ENCODE data around the gene TMEM191C.

DNA sequence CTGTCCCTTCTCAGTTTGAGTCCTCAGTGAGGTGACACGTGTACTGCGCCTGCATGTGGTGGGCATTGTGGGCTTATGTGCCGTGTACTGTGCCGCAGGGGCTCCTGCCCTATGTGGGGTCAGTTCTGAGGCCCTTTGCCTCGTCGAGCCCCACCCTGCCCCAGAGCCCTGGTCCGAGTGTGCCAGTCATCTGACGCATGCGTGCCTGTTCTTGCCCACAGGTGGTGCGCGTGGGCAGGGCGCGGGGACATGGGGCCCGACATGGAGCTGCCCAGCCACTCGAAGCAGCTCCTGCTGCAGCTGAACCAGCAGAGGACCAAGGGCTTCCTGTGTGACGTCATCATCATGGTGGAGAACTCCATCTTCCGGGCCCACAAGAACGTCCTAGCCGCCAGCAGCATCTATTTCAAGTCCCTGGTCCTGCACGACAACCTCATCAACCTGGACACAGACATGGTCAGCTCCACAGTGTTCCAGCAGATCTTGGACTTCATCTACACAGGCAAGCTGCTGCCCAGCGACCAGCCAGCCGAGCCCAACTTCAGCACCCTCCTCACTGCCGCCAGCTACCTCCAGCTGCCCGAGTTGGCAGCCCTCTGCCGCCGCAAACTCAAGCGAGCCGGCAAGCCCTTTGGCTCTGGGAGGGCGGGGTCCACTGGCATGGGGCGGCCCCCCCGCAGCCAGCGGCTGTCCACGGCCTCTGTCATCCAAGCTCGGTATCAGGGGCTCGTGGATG lies 22.3 kb upstream of the TMEM191C start:
- no peak for TF ChIP-seq POLR2A (IDR thresholded peaks at IDR 0.05; ENCODE audit: low read depth, low read length)
- no peak for TF ChIP-seq POLR2AphosphoS5 (IDR thresholded peaks at IDR 0.05; ENCODE audit: low read depth, low read length)
- no peak for TF ChIP-seq TAF1 (IDR thresholded peaks at IDR 0.05; ENCODE audit: low read depth, low read length)
- TF ChIP-seq SPI1 (IDR thresholded peaks at IDR 0.05; ENCODE audit: low read depth, low read length), result no peak

All from GM12891 (cell line).